Calu3 (cell line): ENCODE data around the gene NLGN4Y. TPM values are rescaled to one million over a fixed set of nuclear protein-coding genes. Genes with fewer than 3 reads are reported as not detected.

Experiments used
- BruUV-seq: library from RNA; stranded (reverse); fragments of 400-500 nt; replicated peaks from 2 replicates; lab custom pipeline; 2021; lab: Mats Ljungman, UMichigan
- CTCF ChIA-PET: fragments of 300-600 bp; sonication (Branson Sonifier 250); formaldehyde crosslinking; loops from one replicate; lab custom pipeline; 2022; ENCODE audit warnings: antibody characterized with exemption; lab: Charles Lee
- DNase-seq: peaks from one replicate; pipeline ENCODE4 v3.0.0; 2022
- H3K27ac Mint-ChIP-seq: one replicate; pipeline ENCODE4 v1.8.0; 2022; ENCODE audit warnings: mixed read lengths; ENCODE audit not compliant: unreplicated experiment
- H3K27me3 Mint-ChIP-seq: one replicate; pipeline ENCODE4 v1.8.0; 2022; ENCODE audit warnings: mixed read lengths; ENCODE audit not compliant: unreplicated experiment
- H3K36me3 Mint-ChIP-seq: one replicate; pipeline ENCODE4 v1.8.0; 2022; ENCODE audit warnings: mild to moderate bottlenecking, moderate library complexity, mixed read lengths; ENCODE audit not compliant: insufficient read depth, unreplicated experiment
- H3K4me1 Mint-ChIP-seq: one replicate; pipeline ENCODE4 v1.8.0; 2022; ENCODE audit warnings: mild to moderate bottlenecking, low read depth, mixed read lengths; ENCODE audit not compliant: unreplicated experiment
- H3K4me3 Mint-ChIP-seq: one replicate; pipeline ENCODE4 v1.8.0; 2022; ENCODE audit warnings: mild to moderate bottlenecking, low read depth, moderate library complexity, mixed read lengths; ENCODE audit not compliant: unreplicated experiment
- H3K9me3 Mint-ChIP-seq: one replicate; pipeline ENCODE4 v1.8.0; 2022; ENCODE audit warnings: low read depth, mixed read lengths; ENCODE audit not compliant: unreplicated experiment
- CTCF ChIP-seq: fragments of 200-600 bp; IDR thresholded peaks from one replicate; pipeline ENCODE4 v1.8.0; 2022; ENCODE audit warnings: antibody characterized with exemption; ENCODE audit not compliant: unreplicated experiment
- intact Hi-C: fragments of 100-400 bp; cut with micrococcal nuclease; formaldehyde crosslinking; loops from one replicate; pipeline ENCODE4 v1.10.0; 2022; ENCODE audit not compliant: unreplicated experiment
- total RNA-seq: library from RNA; stranded (reverse); gene quantifications from 2 replicates; pipeline ENCODE4 v1.2.3, GENCODE V29; 2022

The NLGN4Y gene
- total RNA-seq, 1 experiment from 2014 or later, result not detected

- no peaks in the 10 kb centered on the region for H3K9me3 Mint-ChIP-seq
- no TSS peak for BruUV-seq
- no peaks in the 10 kb centered on the region for H3K27me3 Mint-ChIP-seq
- DNase-seq, result no peak
- CTCF ChIA-PET, result no interaction called here
- H3K4me3 Mint-ChIP-seq, result no peak overlapping the region
- TF ChIP-seq CTCF, result no peak
- no peak overlapping the region for H3K27ac Mint-ChIP-seq
- no peaks in the 10 kb centered on the region for H3K4me1 Mint-ChIP-seq
- intact Hi-C loops, result no loop called here
- H3K36me3 Mint-ChIP-seq, result no peaks in the 10 kb centered on the region
Observed at GRCh38 chrY:14504592-14504991, 19.7 kb upstream of the NLGN4Y start.

- Mint-ChIP-seq H3K36me3 (no peaks in the 10 kb centered on the region), H3K27ac (no peak overlapping the region), H3K9me3 (no peaks in the 10 kb centered on the region), H3K27me3 (no peaks in the 10 kb centered on the region), H3K4me1 (no peaks in the 10 kb centered on the region), H3K4me3 (no peak overlapping the region)
- no peak for TF ChIP-seq CTCF
- CTCF ChIA-PET, result no interaction called here
- intact Hi-C loops, result no loop called here
- DNase-seq, result no peak
- BruUV-seq, result no TSS peak
Observed at GRCh38 chrY:14522379-14522950, 1.9 kb upstream of the NLGN4Y start.

GRCh38 chrY:14523491-14524271, 648 bp upstream of the NLGN4Y start:
- Mint-ChIP-seq H3K36me3 (no peaks in the 10 kb centered on the region), H3K27me3 (no peaks in the 10 kb centered on the region), H3K9me3 (no peaks in the 10 kb centered on the region), H3K4me1 (no peaks in the 10 kb centered on the region), H3K4me3 (no peak overlapping the region), H3K27ac (no peak overlapping the region)
- no peak for DNase-seq
- CTCF ChIA-PET, result no interaction called here
- BruUV-seq, result no TSS peak
- intact Hi-C loops, result no loop called here
- no peak for TF ChIP-seq CTCF

- no peaks in the 10 kb centered on the region for H3K9me3 Mint-ChIP-seq
- CTCF ChIA-PET, result no interaction called here
- no peaks in the 10 kb centered on the region for H3K4me1 Mint-ChIP-seq
- TF ChIP-seq CTCF, result no peak
- intact Hi-C loops, result no loop called here
- H3K27me3 Mint-ChIP-seq, result no peaks in the 10 kb centered on the region
- no peak overlapping the region for H3K27ac Mint-ChIP-seq
- no TSS peak for BruUV-seq
- DNase-seq, result no peak
- H3K36me3 Mint-ChIP-seq, result no peaks in the 10 kb centered on the region
- no peak overlapping the region for H3K4me3 Mint-ChIP-seq
Observed at GRCh38 chrY:14525315-14525714, 986 bp downstream of the NLGN4Y start.
